ENCODE measurements around the gene ATG7.
"Not testable (repeated sequence)": the region's sequence is repeated elsewhere in the genome, so short reads cannot be mapped to it uniquely, and the experiment has no call there.

ATG7 gene

GRCh38 chr3:11576453-11576852, 304.3 kb downstream of the ATG7 start:
- DNase-seq: no peak

DNA sequence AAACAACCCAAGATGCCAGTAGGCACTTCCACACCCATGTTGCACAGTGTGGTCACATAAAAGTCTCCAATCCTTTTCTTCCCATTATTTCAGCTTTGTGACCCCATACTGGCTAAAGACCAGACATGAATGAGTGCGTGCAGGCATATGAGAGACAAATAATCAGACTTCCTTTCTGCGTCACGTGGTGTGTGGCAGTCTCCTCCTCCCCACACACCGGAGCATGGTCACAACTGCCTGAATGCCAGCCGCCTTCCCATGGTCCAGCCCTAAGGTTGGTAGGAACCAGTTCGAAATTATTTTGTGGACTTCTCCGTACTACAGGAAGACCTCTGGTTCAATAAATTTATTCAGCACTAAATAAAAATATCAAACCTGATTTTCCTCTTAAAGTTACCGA, 306.0 kb downstream of the ATG7 start:
- DNase-seq: no peak

DNA sequence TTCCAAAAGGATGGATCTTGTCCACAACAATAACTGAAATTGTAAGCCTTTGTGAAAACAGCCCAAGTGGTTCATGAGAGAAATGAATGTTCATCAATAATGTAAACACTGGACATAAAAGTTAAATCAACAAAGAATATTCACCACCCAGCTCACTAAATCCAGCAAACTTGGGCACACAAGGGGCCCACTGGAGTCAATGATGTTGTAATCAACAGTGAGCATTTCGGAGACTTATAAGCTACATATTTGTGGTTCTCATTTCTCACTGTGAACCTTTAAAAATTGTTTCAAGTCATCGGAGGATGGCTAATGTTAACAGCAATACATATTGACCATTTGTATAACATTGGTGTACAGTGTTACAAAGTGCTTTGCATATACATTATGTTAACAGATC, 308.4 kb downstream of the ATG7 start:
- no peak for DNase-seq

GRCh38 chr3:11581237-11582190, 309.3 kb downstream of the ATG7 start:
- no peak for DNase-seq

DNA sequence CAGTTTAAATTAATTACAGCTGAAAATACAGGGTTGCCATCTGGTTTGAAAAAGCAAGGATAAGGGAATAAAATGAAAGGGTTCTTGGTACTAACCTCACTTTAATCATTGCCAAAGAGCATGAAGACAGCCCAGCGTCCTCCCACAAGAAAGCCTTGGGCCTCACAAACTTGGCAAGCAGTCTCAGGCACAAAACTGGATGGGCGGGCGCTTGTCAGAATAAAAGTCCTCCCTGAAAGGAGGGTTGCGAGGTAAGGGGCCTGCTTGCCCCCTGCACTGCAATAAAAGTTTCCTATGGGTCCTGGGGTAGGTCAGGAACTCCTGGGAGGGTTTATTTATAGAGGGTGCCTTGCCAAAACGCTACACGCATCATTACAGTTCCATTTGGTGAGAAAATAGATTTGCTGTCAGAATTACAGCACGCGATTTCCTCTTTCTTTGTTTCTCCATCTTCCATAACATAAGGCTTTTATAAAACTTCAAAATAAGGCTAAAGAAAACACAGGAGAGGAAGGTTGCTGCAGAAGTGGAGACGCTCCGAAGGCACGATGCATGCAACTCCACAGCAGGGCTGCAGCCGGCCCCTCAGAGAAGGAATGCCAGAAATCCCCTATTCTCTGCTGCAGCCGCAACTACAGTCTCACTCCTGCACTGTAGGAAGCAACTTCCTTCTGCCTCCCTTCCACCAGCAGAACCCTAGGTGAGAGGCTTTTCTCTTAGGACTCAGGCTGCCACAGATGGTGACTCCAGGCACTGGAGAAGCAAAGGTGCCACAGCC, 310.2 kb downstream of the ATG7 start:
- peak; percentile 77 for DNase-seq

GRCh38 chr3:11583235-11583634, 311.0 kb downstream of the ATG7 start:
- no peak for DNase-seq

GRCh38 chr3:11583638-11584046, 311.4 kb downstream of the ATG7 start:
- DNase-seq: no peak

DNA sequence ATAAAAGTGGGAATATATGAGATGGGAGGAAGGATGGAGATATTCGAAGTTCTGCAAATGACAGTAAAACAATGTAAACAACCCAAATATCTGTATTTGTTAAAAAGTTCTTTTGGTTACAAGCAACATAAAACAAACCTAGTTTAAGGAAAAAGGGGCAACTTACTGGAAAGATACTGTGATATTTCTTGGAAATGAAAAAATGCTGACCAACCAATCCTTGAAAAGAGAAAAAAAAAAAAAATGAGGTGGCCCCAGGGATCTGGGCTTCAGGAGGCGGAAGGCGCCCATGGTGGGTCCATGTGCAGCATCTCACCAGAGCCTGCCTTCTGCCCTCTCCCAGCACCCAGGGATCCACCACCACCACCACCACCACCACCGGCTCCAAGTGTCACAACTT, 312.4 kb downstream of the ATG7 start:
- DNase-seq: no peak

GRCh38 chr3:11587766-11588165, 315.6 kb downstream of the ATG7 start:
- DNase-seq: no peak

DNA sequence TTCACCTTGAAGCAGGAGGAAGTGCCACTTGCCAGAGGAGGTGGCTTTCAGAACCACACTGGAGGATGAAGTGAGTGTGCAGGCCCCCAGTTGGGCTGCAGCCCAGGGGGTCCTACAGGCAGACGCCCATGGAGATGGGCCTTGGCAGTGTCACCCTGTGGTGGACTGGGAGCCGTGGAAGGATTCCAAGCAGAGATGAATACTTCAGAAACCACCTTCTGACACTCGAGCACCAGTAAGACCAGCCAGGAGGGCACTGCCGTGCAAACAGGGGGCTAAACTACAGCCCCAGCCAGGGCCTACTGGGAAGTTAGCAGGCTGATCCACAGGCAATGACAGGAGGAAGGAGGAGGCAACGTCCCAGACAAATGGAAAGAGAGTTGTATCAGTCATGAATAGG, 316.1 kb downstream of the ATG7 start:
- DNase-seq: no peak

- DNase-seq: no peak
Measured at GRCh38 chr3:11588755-11589154, 316.6 kb downstream of the ATG7 start.

DNA sequence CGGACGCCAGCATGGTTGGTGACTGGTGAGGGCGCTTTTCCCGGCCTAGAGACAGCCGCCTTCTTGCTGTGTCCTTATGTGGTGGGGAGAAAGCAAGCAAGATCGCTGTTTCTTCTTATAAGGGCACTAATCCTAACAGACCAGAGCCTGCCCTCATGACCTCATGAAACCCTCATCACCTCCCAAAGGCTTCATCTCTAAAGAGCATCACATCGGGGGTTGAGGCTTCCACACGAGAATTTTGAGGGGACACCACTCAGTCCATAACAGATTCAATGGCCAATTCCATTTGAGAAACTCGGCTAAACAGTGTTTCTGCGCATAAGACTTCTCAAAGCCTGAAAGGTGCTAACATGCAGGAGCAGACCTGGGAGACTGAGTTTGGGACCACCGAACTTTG, 317.5 kb downstream of the ATG7 start:
- no peak for DNase-seq

DNA sequence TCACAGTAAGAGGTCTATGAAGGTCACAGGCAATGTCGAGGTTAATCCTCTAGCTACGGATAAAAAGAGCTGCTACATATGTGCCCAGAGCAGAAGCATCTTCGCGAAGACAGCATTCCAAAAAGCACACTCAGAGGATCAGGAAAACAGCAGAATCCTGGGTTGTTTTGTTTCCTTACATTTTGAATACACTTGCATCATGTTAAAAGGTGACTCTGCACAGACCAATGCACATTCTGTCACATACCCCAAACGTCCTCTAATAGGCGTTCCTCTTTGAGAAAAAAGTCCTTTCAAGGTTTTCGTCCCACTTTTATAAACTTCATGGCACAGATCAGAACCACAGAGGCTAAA, 318.8 kb downstream of the ATG7 start:
- no peak for DNase-seq

GRCh38 chr3:11591391-11592282, 319.4 kb downstream of the ATG7 start:
- no peak for DNase-seq

- no peak for DNase-seq
Measured at GRCh38 chr3:11592445-11593298, 320.5 kb downstream of the ATG7 start.

DNA sequence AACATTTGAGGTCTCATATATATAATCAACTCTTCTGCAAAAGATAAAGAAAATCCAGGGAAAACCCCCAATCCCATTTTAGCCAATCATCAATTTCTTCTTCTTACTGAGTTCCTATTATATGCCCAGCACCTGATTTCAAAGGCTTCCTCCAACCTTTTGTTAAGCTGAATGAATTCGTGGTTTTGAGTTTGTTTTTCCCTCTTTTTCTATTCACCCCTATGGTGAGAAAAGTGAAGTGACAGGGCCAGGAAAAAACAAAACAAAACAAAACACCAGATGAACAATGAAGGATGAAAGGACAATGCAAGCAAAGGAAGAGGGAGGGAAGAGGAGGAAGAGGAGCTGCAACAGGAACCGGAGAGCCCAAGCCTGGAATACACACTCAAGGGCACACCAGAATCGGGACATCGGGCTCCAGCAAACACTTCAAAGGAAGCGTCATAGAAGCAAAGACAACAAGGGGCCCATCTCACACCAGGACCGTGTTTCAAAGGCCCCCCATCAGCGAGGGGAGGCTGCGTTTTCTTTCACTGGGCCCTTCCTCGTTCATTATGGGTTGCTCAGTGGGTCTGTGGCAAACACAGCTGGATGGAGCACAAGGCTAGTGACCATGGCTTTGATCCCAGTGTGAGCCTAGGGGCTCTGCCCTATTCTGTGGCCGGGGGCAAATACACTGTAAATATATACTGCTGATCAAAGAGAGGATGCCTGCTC, 321.3 kb downstream of the ATG7 start:
- DNase-seq: no peak

DNA sequence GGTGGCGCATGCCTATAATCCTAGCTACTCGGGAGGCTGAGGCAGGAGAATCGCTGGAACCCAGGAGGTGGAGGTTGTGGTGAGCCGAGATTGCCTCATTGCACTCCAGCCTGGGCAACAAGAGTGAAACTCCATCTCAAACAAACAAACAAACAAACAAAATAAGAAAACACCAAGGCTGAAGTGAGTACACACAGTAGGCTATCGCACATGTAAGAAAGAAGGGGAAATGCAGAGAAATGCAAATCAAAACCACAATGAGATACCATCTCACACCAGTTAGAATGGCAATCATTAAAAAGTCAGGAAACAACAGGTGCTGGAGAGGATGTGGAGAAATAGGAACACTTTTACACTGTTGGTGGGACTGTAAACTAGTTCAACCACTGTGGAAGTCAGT, 322.8 kb downstream of the ATG7 start:
- DNase-seq: not testable (repeated sequence)

DNA sequence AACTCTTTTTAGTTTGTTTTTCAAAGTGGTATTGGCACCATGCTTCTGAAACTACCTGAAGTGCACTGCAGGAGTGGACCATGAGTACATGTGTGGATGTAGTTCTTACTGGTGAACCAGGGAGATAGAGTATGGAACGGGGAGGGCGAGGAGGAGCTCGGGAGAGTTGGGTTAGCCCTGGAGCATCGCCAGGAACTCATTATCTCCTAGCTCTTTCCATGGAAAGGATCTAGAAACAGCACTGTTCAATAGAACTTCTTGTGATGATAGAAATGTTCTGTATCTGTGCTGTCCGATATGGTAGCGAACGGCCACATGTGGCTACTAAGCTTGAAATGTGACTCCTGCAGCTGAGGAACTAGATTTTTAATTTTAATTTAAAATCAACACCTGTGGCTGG, 324.2 kb downstream of the ATG7 start:
- DNase-seq: no peak

DNA sequence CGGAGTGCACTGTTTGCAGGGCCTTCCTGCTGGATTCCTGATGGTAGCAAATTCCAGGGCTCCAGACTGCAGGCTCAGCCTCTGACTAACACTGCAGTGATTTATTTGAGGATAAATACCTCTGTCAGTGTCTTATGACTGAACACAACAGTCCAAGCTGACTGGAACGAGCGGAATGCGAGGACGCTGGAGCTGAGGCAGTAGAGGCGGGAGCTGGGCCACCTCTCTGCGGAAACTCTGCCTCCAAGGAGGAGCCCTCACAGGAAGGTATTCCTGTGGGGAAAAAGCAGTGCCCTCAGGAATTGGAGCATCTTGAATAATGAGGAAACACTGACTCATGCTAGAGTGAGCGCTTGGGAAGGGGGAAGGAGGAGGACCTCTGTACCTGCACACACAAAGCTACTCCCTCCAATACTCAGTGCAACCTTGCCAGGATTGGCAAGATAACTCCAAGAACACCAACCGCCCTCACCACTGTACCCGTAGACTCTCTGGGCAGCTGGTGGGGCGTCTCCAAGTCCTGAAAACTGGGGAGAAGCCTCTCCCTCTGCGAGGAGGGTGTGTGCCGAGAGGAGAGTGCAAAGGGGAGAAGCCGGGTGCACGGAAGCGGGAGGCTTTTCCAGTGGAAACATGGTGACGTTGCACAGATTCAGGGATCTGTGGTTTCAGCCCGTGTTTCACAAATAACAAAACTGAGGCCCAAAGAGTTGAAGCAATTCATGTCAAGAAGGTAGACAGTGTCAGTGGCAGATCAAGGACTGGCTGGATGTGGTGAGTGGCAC, 328.5 kb downstream of the ATG7 start:
- DNase-seq: no peak

- no peak for DNase-seq
Measured at GRCh38 chr3:11601446-11602238, 329.4 kb downstream of the ATG7 start.

Data from NCI-H446 treated with DMSO at 0.1 percent for 48 hours (cell line).